Tibial nerve (tissue), 4 donors: ENCODE data around the gene PRPSAP2. TPM values are rescaled to one million over a fixed set of nuclear protein-coding genes. Genes with fewer than 3 reads are reported as not detected.

Experiments
- DNase-seq, 2 donors: peaks; one replicate each; pipeline ENCODE4 v3.0.0-alpha.2; 2019; ENCODE audit warnings: low spot score in 2 of 2
- H3K27ac ChIP-seq, 4 donors: fragments of 200-600 bp; sonication (generic) in 3 of 4; one replicate each; pipeline ENCODE4 v1.5.1; 2017 to 2019; ENCODE audit warnings: mild to moderate bottlenecking in 1 of 4
- H3K27me3 ChIP-seq, 2 donors: fragments of 200-600 bp; sonication (generic) in 1 of 2; one replicate each; pipeline versions ENCODE4 v1.5.1 to v1.6.0; 2017 to 2019
- H3K36me3 ChIP-seq, 3 donors: fragments of 200-600 bp; sonication (generic); one replicate each; pipeline ENCODE4 v1.5.1; 2018 to 2019
- H3K4me1 ChIP-seq, 4 donors: fragments of 200-600 bp; sonication (generic) in 3 of 4; one replicate each; pipeline ENCODE4 v1.5.1; 2017 to 2019
- H3K4me3 ChIP-seq, 4 donors: fragments of 200-600 bp; sonication (generic) in 3 of 4; one replicate each; pipeline ENCODE4 v1.5.1; 2017 to 2019; ENCODE audit warnings: mild to moderate bottlenecking in 1 of 4, moderate library complexity in 1 of 4
- H3K9me3 ChIP-seq, 4 donors: fragments of 200-600 bp; sonication (generic) in 3 of 4; one replicate each; pipeline ENCODE4 v1.5.1; 2017 to 2019
- CTCF ChIP-seq, 5 experiments: fragments of 200-600 bp in 3 of 5; fragments of 450-650 bp in 2 of 5; sonication (generic) in 3 of 5; IDR thresholded peaks; one replicate each; pipeline ENCODE4 v1.5.1; 2016 to 2019; ENCODE audit warnings: antibody characterized with exemption in 5 of 5, mild to moderate bottlenecking in 3 of 5, moderate library complexity in 2 of 5
- EP300 ChIP-seq, 2 donors: sonication (generic); formaldehyde crosslinking; IDR thresholded peaks; one replicate each; pipeline ENCODE4 v1.6.1; 2017; ENCODE audit warnings: antibody characterized with exemption in 2 of 2, mild to moderate bottlenecking in 1 of 2
- POLR2A ChIP-seq, 2 donors: fragments of 450-650 bp; IDR thresholded peaks; one replicate each; pipeline ENCODE4 v1.6.1; 2017; ENCODE audit warnings: antibody characterized with exemption in 2 of 2, mild to moderate bottlenecking in 2 of 2, moderate library complexity in 2 of 2
- WGBS, 2 donors: methylation state at CpG; one replicate each; pipeline ENCODE4 v1.1.5; 2018; 5-methylcytosine and 5-hydroxymethylcytosine counted together
- total RNA-seq, 4 donors: library from RNA; depleted of rRNA; stranded (reverse); fragments of >200 nt; gene quantifications; one replicate each; pipeline ENCODE4 v1.1.0, GENCODE V29; 2016

PRPSAP2 gene
- total RNA-seq, 4 donors from 2014 or later: 31.4 to 35.1 (median 33.7) TPM

- TF ChIP-seq CTCF (IDR thresholded peaks at IDR 0.05) (no peak), EP300 (IDR thresholded peaks at IDR 0.05) (no peak), POLR2A (IDR thresholded peaks at IDR 0.05) (no peak)
- Histone ChIP-seq H3K27me3 (no peaks in the 10 kb centered on the region), H3K4me1 (peaks cover 0 to 11% (median 0%) of the 10 kb centered on the region in 4 donors), H3K36me3 (no peaks in the 10 kb centered on the region), H3K27ac (no peak overlapping the region), H3K4me3 (no peak overlapping the region), H3K9me3 (no peaks in the 10 kb centered on the region)
- DNase-seq: no peak
- WGBS, 2 donors: 70 to 73% methylated on average over 16 of the region's 16 CpGs
These were observed 103.9 kb downstream of the PRPSAP2 start for GRCh38 chr17:18961634-18962493.

- TF ChIP-seq EP300 (IDR thresholded peaks at IDR 0.05) (no peak), POLR2A (IDR thresholded peaks at IDR 0.05) (no peak), CTCF (IDR thresholded peaks at IDR 0.05) (no peak)
- H3K9me3 ChIP-seq: no peaks in the 10 kb centered on the region
- peaks cover 0 to 11% (median 0%) of the 10 kb centered on the region in 4 donors for H3K4me1 ChIP-seq
- H3K27me3 ChIP-seq: no peaks in the 10 kb centered on the region
- H3K27ac ChIP-seq: no peak overlapping the region
- no peak overlapping the region for H3K4me3 ChIP-seq
- no peaks in the 10 kb centered on the region for H3K36me3 ChIP-seq
- WGBS, 2 donors: 75 to 83% methylated on average over 6 of the region's 6 CpGs
- no peak for DNase-seq
These were observed 104.5 kb downstream of the PRPSAP2 start for GRCh38 chr17:18962494-18962815.

- TF ChIP-seq EP300 (IDR thresholded peaks at IDR 0.05): no peak
- no peak for TF ChIP-seq POLR2A (IDR thresholded peaks at IDR 0.05)
- no peak for TF ChIP-seq CTCF (IDR thresholded peaks at IDR 0.05)
- H3K36me3 ChIP-seq: no peaks in the 10 kb centered on the region
- H3K4me1 ChIP-seq: peaks cover 0 to 11% (median 0%) of the 10 kb centered on the region in 4 donors
- no peak for DNase-seq
- WGBS, 2 donors: 66 to 72% methylated on average over 11 to 21 of the region's 23 CpGs
- no peak overlapping the region for H3K27ac ChIP-seq
- no peaks in the 10 kb centered on the region for H3K9me3 ChIP-seq
- H3K4me3 ChIP-seq: no peak overlapping the region
- no peaks in the 10 kb centered on the region for H3K27me3 ChIP-seq
These were observed 105.4 kb downstream of the PRPSAP2 start for GRCh38 chr17:18963126-18964017.

- no peak for DNase-seq
- Histone ChIP-seq H3K4me3 (no peak overlapping the region), H3K4me1 (peaks cover 0 to 16% (median 0%) of the 10 kb centered on the region in 4 donors), H3K36me3 (no peaks in the 10 kb centered on the region), H3K27me3 (no peaks in the 10 kb centered on the region), H3K27ac (no peak overlapping the region), H3K9me3 (no peaks in the 10 kb centered on the region)
- WGBS, 2 donors: 80 to 84% methylated on average over 9 of the region's 9 CpGs
- no peak for TF ChIP-seq EP300 (IDR thresholded peaks at IDR 0.05)
- no peak for TF ChIP-seq POLR2A (IDR thresholded peaks at IDR 0.05)
- TF ChIP-seq CTCF (IDR thresholded peaks at IDR 0.05): no peak
These were observed 106.1 kb downstream of the PRPSAP2 start for GRCh38 chr17:18964018-18964351.

- H3K27ac ChIP-seq: no peak overlapping the region
- no peaks in the 10 kb centered on the region for H3K9me3 ChIP-seq
- H3K36me3 ChIP-seq: no peaks in the 10 kb centered on the region
- DNase-seq: no peak
- TF ChIP-seq POLR2A (IDR thresholded peaks at IDR 0.05) (no peak), CTCF (IDR thresholded peaks at IDR 0.05) (no peak)
- H3K27me3 ChIP-seq: no peaks in the 10 kb centered on the region
- H3K4me1 ChIP-seq: peaks cover 0 to 22% (median 0%) of the 10 kb centered on the region in 4 donors
- H3K4me3 ChIP-seq: no peak overlapping the region
- 92 to 94% methylated on average over 9 of the region's 9 CpGs for WGBS, 2 donors
These were observed 106.6 kb downstream of the PRPSAP2 start for GRCh38 chr17:18964550-18964949.
